DND-41 (cell line): Measurements from ENCODE around the gene PLEKHJ1.

Experiments
- CTCF ChIP-seq: IDR thresholded peaks from 2 replicates; pipeline ENCODE4 v1.5.1; 2012; ENCODE audit warnings: borderline replicate concordance, low read length, moderate library complexity, mild to moderate bottlenecking; ENCODE audit not compliant: poor library complexity, severe bottlenecking; ENCODE audit errors: extremely low read depth
- EZH2 ChIP-seq: IDR thresholded peaks from 3 replicates; pipeline ENCODE4 v1.6.1; 2012; ENCODE audit warnings: borderline replicate concordance, low read depth, mild to moderate bottlenecking, moderate library complexity, low read length, inconsistent platforms; ENCODE audit not compliant: severe bottlenecking

DNA sequence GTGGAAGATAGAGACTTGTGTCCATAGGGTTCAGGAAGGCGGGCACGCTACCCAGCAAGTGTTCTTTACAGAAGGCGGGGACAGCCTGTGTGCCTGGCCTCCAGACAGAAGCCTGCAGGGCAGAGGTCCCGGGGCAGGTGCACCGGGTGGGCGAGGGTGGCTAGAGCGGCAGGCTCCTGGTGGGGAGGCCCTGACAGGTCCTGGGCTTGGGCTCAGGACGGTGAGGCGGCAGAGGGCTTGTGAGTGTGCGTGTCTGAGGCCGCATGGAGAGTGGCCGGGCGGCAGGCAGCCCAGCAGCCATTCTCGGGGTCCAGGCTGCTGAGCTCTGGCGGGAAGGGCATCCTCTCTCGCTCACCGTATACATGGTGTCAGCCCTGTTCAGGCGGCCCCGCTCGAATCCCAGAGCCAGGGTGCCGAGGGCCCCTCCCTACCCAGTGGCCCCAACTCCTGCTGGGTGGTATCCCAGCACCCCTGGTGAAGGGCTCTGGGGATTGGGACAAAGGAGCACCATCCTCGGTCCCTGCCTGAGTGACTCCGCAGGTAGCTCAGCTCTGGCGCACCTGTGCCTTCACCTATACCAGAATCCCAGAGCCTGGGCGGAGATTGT lies 10.0 kb upstream of the PLEKHJ1 start:
- TF ChIP-seq EZH2 = no peak
- no peak for TF ChIP-seq CTCF
